Epithelial cell of proximal tubule (primary cell): ENCODE measurements around the gene ARMC8. TPM values are rescaled to one million over a fixed set of nuclear protein-coding genes. Genes with fewer than 3 reads are reported as not detected.
"Not testable (repeated sequence)": the region's sequence is repeated elsewhere in the genome, so short reads cannot be mapped to it uniquely, and the experiment has no call there.

ENCODE experiments used
- DNase-seq: peaks from one replicate; pipeline ENCODE4 v3.0.0-alpha.2; 2011; ENCODE audit warnings: low read depth
- H3K4me3 ChIP-seq: 2 replicates; pipeline ENCODE4 v1.5.1; 2011; ENCODE audit warnings: low read depth, mild to moderate bottlenecking, low read length
- CTCF ChIP-seq: conservative IDR thresholded peaks from 2 replicates; pipeline ENCODE4 v1.5.1; 2012; ENCODE audit warnings: low read depth, mild to moderate bottlenecking, low read length
- total RNA-seq: library from RNA; depleted of rRNA; stranded (reverse); fragments of >200 nt; gene quantifications from 2 replicates; pipeline ENCODE4 v1.2.3, GENCODE V29; 2015

ARMC8 gene
- 31.9 and 33.9 TPM in 2 replicates for total RNA-seq

- no peak for DNase-seq
- H3K4me3 ChIP-seq = peak within 1 kb of the TSS; percentile 96
- no peak for TF ChIP-seq CTCF
Observed at GRCh38 chr3:138187296-138188012, at the start of gene ARMC8. ARMC8 (plus strand) TSS chr3:138187301; CDS start chr3:138187555, 254 bp downstream.

GRCh38 chr3:138137861-138138260, 49.2 kb upstream of the ARMC8 start:
- no peak overlapping the region for H3K4me3 ChIP-seq
- no peak for TF ChIP-seq CTCF
- DNase-seq = no peak

GRCh38 chr3:138139691-138140090, 47.4 kb upstream of the ARMC8 start:
- no peak for TF ChIP-seq CTCF
- no peak for DNase-seq
- no peak overlapping the region for H3K4me3 ChIP-seq

- TF ChIP-seq CTCF = no peak
- H3K4me3 ChIP-seq = no peak overlapping the region
- DNase-seq = no peak
Observed at GRCh38 chr3:138140940-138141339, 46.2 kb upstream of the ARMC8 start.

GRCh38 chr3:138142181-138142580, 44.9 kb upstream of the ARMC8 start:
- H3K4me3 ChIP-seq = not testable (repeated sequence)

GRCh38 chr3:138148503-138148902, 38.6 kb upstream of the ARMC8 start:
- peak; percentile 18 for TF ChIP-seq CTCF
- no peak for DNase-seq
- no peak overlapping the region for H3K4me3 ChIP-seq

More at GRCh38 chr3:138142181-138142580, 44.9 kb upstream of the ARMC8 start:
- DNase-seq = not testable (repeated sequence)

GRCh38 chr3:138154534-138154933, 32.6 kb upstream of the ARMC8 start:
- no peak for DNase-seq
- no peak for TF ChIP-seq CTCF
- H3K4me3 ChIP-seq = no peak overlapping the region
